Stimulated activated CD4-positive, alpha-beta T cell treated with anti-CD3 and anti-CD28 coated beads, Interleukin-1b, Interleukin-23, amount 100 ng/mL, for 24 hours (primary cell): ENCODE data around the gene HOXD9.

ENCODE experiments used
- DNase-seq, 4 experiments: peaks; one replicate each; pipeline ENCODE4 v3.0.0-alpha.2; 2020; ENCODE audit warnings: low read depth in 4 of 4, low spot score in 1 of 4

Gene HOXD9

GRCh38 chr2:176110415-176111308 is 11.9 kb upstream of the HOXD9 start:
- no peak for DNase-seq

- no peak for DNase-seq
Observed at GRCh38 chr2:176111309-176111663, 11.2 kb upstream of the HOXD9 start.

- DNase-seq, result no peak
Observed at GRCh38 chr2:176111846-176112374, 10.6 kb upstream of the HOXD9 start.

GRCh38 chr2:176112375-176113302 is 9.9 kb upstream of the HOXD9 start:
- no peak for DNase-seq

- DNase-seq, result no peak
Observed at GRCh38 chr2:176114120-176114929, 8.2 kb upstream of the HOXD9 start.

GRCh38 chr2:176114930-176115625 is 7.4 kb upstream of the HOXD9 start:
- DNase-seq, result no peak

DNA sequence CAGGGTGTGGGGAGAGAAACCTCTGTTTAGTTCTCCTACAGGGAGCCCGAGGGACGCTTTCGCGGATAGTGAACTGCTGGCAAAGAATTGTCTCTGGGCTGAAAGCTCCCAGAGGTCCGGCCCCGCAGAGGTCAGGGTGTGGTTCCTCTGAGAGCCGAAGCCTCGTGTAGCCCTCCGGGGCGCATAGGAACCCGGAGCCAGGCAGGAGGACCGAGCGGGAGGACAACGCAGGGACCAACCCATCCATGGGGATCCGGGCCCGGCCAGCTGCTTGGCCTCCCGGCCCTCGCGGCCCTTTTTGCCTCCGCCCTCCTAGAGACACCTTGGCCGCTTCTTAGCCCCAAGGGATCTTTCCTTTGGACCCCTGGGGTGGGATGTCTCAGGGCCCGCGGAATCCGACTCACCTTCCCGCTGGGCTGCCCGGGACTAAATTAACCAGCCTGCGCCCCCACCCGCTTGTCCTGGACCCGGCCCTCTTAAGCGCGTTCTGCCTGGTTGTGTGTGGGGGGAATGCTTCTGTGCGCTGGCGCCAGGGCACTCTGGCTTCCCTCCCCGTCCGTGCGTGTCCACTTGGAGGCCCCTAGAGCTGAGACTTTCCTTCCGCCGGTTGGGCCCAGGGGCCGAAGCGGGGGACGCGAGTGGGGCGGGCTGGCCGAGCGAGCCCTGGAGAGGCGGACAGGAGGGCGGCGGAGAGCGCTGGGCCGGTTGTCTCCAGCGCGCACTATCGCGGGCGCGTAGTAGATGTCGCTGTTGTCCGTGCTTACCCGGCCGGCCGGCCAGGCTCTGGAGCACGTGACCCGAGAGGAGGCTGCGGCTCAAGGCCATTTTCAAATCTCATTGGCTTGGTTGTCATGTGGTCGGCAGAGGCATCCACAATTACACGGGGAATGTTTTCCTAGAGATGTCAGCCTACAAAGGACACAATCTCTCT is 6.4 kb upstream of the HOXD9 start, which contains the start of gene HOXD10:
Gene HOXD10, plus strand, starts transcription at position 896 of the 931 bp plus-strand sequence. CDS start 56 bp downstream, outside the sequence.
- DNase-seq, result no peak

DNA sequence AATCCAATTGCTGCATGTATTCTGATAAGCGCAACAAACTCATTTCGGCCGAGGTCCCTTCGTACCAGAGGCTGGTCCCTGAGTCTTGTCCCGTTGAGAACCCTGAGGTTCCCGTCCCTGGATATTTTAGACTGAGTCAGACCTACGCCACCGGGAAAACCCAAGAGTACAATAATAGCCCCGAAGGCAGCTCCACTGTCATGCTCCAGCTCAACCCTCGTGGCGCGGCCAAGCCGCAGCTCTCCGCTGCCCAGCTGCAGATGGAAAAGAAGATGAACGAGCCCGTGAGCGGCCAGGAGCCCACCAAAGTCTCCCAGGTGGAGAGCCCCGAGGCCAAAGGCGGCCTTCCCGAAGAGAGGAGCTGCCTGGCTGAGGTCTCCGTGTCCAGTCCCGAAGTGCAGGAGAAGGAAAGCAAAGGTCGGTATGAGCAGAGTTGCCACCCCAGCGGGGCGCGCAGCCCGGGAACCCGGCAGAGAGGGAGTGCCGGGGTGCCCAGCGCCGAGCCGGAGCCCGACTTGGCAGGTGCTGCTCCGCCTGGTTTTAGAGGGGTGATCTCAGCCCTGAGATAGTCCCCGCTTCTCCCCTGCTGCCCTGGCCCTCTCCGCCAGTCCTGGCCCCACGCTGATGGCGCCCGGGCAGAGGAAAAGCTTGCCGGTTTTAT is 5.2 kb upstream of the HOXD9 start:
- no peak for DNase-seq

GRCh38 chr2:176117823-176118371 is 4.6 kb upstream of the HOXD9 start:
- no peak for DNase-seq

GRCh38 chr2:176118601-176119339 is 3.7 kb upstream of the HOXD9 start:
- no peak for DNase-seq

- no peak for DNase-seq
Observed at GRCh38 chr2:176120364-176121189, 1.9 kb upstream of the HOXD9 start.

DNA sequence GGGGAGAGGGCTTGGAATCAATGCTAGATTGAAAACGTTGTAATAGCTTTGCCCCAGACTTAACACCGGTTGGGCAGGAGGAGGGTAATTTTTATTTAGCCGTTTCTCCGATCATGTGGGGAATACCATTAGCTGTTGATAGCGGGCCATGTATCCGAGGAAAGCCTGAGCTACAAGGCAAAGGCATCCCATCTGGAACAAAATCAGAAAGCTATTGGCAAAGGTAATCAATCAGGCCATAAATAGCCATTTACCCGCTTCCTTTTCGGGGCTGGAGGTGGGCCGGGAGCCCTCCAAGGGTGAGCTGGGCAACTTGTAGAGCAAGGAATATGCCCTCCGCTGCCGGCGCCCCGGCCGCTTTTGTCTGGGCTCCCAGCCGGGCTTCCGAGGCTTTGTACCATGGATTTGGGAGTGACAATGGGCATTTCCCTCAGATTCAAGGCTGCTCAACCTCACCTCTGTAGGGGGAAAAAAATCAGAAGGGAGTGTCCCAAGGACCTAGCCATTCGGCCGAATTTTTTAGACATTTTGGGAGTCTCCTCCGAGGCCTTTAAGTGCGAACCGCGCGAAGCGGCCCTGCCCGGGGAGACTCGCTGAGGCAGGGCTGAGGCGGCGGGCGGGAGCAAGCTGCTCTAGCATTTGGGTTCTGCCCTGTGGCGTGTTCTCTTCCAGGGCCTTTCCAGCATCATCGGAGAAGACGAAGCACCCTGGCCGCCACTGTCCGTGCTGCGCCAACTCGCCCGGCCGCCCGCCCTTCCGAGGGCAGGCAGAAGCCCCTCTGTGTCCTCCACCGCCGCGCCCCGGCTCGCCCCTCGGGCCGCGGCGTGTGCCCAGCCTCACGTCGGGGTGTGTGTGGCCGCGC is 1.1 kb upstream of the HOXD9 start:
- no peak for DNase-seq

- DNase-seq, result no peak
Observed at GRCh38 chr2:176122052-176122682, 352 bp upstream of the HOXD9 start.

DNA sequence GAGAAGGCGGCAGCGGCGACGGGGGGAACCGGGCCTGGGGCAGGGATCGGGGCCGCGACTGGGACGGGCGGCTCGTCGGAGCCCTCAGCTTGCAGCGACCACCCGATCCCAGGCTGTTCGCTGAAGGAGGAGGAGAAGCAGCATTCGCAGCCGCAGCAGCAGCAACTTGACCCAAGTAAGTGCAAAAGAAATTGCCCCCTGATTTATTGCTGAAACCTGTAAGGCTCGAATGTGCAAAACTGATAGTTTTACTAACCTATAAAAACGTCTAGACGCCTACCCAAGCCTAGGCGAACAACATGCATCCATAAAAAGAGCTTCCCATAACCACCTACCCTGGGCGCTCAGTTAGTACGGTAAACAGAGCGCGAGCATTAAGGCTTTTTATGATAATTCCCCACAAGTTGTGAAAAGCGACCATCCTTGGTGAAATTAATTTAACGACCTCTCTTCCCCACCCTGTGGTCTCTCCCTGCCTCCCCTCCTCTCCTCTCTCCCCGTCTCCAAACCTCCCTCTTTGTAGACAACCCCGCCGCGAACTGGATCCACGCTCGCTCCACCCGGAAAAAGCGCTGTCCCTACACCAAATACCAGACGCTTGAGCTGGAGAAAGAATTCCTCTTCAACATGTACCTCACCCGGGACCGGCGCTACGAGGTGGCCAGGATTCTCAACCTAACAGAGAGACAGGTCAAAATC is 1.0 kb downstream of the HOXD9 start:
- DNase-seq, result no peak
